AG04450 (cell line): ENCODE measurements around the gene PIGU. TPM values are rescaled to one million over a fixed set of nuclear protein-coding genes. Genes with fewer than 3 reads are reported as not detected.

Source experiments
- CTCF ChIA-PET: fragments of 300-600, 350-600 bp; formaldehyde crosslinking; extraction: SDS; loops from one replicate; lab custom pipeline; 2022; ENCODE audit warnings: antibody characterized with exemption, inconsistent platforms; lab: Charles Lee
- POLR2A ChIA-PET: fragments of 350-600 bp; formaldehyde crosslinking; extraction: SDS; loops from one replicate; lab custom pipeline; 2021; ENCODE audit warnings: antibody characterized with exemption, inconsistent platforms; lab: Yijun Ruan, JAX
- DNase-seq: peaks from one replicate; pipeline ENCODE4 v3.0.0-alpha.2; 2011; ENCODE audit warnings: low read depth, low spot score
- H3K27ac ChIP-seq: one replicate; pipeline ENCODE4 v1.5.1; 2012; ENCODE audit warnings: low read depth, low read length, control low read depth
- H3K27me3 ChIP-seq: one replicate; pipeline ENCODE4 v1.6.0; 2012; ENCODE audit warnings: low read length; ENCODE audit not compliant: control insufficient read depth, insufficient read depth
- H3K4me3 ChIP-seq: 2 replicates; pipeline ENCODE4 v1.5.1; 2011; ENCODE audit warnings: mild to moderate bottlenecking, low read depth, low read length, control low read depth
- H3K9me3 ChIP-seq: 2 replicates; pipeline ENCODE4 v1.5.1; 2012; ENCODE audit warnings: low read length; ENCODE audit not compliant: control insufficient read depth, insufficient read depth
- polyA plus RNA-seq: library from polyadenylated mRNA; depleted of rRNA; stranded (reverse); fragments of >200 nt; gene quantifications from 2 replicates; pipeline ENCODE4 v1.2.3, GENCODE V29; 2011
- TF ChIP-seq, protein P1 (sequence below): IDR thresholded peaks from 2 replicates; pipeline ENCODE4 v1.5.1; 2011; ENCODE audit warnings: low read depth, low read length, control low read depth, inconsistent platforms

PIGU gene
- polyA plus RNA-seq, 1 experiment, result 54.8 TPM

GRCh38 chr20:34578521-34578920 lies 98.4 kb downstream of the PIGU start:
- H3K9me3 ChIP-seq, result no peaks in the 10 kb centered on the region
- POLR2A ChIA-PET, result interaction anchor here (0.7 kb wide), 1 partner anchor 311 kb away, joined by 4 read pairs; no protein-coding TSS in a partner anchor
- TF ChIP-seq, protein P1, sequence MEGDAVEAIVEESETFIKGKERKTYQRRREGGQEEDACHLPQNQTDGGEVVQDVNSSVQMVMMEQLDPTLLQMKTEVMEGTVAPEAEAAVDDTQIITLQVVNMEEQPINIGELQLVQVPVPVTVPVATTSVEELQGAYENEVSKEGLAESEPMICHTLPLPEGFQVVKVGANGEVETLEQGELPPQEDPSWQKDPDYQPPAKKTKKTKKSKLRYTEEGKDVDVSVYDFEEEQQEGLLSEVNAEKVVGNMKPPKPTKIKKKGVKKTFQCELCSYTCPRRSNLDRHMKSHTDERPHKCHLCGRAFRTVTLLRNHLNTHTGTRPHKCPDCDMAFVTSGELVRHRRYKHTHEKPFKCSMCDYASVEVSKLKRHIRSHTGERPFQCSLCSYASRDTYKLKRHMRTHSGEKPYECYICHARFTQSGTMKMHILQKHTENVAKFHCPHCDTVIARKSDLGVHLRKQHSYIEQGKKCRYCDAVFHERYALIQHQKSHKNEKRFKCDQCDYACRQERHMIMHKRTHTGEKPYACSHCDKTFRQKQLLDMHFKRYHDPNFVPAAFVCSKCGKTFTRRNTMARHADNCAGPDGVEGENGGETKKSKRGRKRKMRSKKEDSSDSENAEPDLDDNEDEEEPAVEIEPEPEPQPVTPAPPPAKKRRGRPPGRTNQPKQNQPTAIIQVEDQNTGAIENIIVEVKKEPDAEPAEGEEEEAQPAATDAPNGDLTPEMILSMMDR, result no peak

DNA sequence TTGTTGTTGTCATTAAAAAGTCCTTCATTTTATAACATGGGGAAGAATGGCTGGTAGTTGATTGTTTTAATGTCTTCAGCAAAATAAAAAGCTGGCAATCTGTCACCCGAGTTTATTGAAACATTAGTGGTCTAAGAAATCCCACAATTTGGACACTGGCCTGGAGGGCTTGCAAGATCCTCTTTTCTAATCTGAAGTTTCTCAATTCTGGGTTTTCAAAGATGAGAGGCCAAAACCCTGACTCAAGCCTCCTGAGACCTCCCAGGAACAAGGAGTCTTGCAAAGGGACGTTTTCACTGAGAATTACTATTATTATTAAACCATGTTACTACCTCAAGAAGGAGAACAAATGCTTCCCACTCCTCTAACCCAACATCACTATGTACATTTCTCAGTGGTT lies 98.9 kb downstream of the PIGU start:
- Histone ChIP-seq H3K27me3 (no peaks in the 10 kb centered on the region), H3K9me3 (no peaks in the 10 kb centered on the region), H3K4me3 (no peak overlapping the region), H3K27ac (no peak overlapping the region)
- TF ChIP-seq, protein P1, result no peak
- ChIA-PET CTCF (interaction anchor here (1.7 to 3.6 kb wide), 3 partner anchors 130 to 190 kb away, joined by 5 to 60 read pairs (median 17); no protein-coding TSS in a partner anchor), POLR2A (no interaction called here)
- no peak for DNase-seq

More at GRCh38 chr20:34578521-34578920, 98.4 kb downstream of the PIGU start:
- CTCF ChIA-PET, result interaction anchor here (1.7 to 3.6 kb wide), 4 partner anchors 126 to 189 kb away, joined by 5 to 60 read pairs (median 14); partner anchors contain the start of gene TP53INP2
- no peak overlapping the region for H3K27ac ChIP-seq
- H3K4me3 ChIP-seq, result no peak overlapping the region
- H3K27me3 ChIP-seq, result no peaks in the 10 kb centered on the region
- DNase-seq, result no peak

- Histone ChIP-seq H3K27ac (no peak overlapping the region), H3K9me3 (no peaks in the 10 kb centered on the region), H3K27me3 (no peaks in the 10 kb centered on the region), H3K4me3 (no peak overlapping the region)
- ChIA-PET CTCF (interaction anchor here (3.6 kb wide), 1 partner anchor 191 kb away, joined by 60 read pairs; no protein-coding TSS in a partner anchor), POLR2A (no interaction called here)
- DNase-seq, result no peak
- TF ChIP-seq, protein P1, result no peak
Measured at GRCh38 chr20:34577061-34577460, 99.8 kb downstream of the PIGU start.

DNA sequence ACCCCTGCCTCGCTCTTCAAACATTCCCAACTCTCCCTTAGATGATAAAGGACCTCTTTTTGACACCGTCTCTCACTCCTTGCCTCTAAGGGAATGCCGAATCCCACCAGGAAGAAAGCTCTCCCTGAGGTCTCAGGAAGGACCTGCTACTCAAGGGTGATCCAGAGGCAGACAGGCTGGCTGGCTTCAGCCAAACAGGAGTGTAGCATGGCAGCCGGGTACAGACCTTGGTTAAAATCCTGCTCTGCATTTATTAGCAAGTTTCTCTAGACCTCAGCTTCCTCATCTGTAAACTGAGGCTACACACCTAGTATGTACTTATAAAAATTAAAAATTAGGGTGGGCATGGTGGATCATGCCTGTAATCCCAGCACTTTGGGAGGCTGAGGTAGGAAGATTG lies 101.1 kb downstream of the PIGU start:
- no peak overlapping the region for H3K4me3 ChIP-seq
- TF ChIP-seq, protein P1, result no peak
- CTCF ChIA-PET, result no interaction called here

GRCh38 chr20:34575271-34575670 lies 101.6 kb downstream of the PIGU start:
- Histone ChIP-seq H3K9me3 (no peaks in the 10 kb centered on the region), H3K4me3 (no peak overlapping the region), H3K27me3 (no peaks in the 10 kb centered on the region), H3K27ac (no peak overlapping the region)
- DNase-seq, result no peak
- ChIA-PET CTCF (no interaction called here), POLR2A (no interaction called here)
- TF ChIP-seq, protein P1, result no peak

More for the DNA sequence above, 101.1 kb downstream of the PIGU start:
- Histone ChIP-seq H3K27me3 (no peaks in the 10 kb centered on the region), H3K27ac (no peak overlapping the region), H3K9me3 (no peaks in the 10 kb centered on the region)
- no peak for DNase-seq
- POLR2A ChIA-PET, result no interaction called here
